ENCODE results near the gene MFN2.

DNA sequence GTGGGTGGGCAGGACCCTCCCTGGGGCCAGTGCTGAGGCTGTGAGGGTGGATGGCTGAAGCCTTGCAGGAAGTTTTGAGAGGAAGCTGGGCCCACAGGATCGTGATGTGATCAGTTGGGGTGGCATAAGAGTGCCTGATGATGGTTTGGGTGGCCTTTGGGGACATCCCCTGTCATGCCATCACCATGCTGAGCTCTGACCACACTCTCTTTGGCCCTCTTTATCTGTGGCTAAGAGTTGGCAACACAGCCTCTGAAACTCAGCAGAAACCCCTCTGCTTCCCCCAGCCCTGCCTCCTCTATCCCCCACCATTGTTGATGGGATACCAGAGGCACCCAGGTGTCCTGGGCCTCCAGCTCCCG lies 58.9 kb downstream of the MFN2 start:
- TF ChIP-seq, protein P1, sequence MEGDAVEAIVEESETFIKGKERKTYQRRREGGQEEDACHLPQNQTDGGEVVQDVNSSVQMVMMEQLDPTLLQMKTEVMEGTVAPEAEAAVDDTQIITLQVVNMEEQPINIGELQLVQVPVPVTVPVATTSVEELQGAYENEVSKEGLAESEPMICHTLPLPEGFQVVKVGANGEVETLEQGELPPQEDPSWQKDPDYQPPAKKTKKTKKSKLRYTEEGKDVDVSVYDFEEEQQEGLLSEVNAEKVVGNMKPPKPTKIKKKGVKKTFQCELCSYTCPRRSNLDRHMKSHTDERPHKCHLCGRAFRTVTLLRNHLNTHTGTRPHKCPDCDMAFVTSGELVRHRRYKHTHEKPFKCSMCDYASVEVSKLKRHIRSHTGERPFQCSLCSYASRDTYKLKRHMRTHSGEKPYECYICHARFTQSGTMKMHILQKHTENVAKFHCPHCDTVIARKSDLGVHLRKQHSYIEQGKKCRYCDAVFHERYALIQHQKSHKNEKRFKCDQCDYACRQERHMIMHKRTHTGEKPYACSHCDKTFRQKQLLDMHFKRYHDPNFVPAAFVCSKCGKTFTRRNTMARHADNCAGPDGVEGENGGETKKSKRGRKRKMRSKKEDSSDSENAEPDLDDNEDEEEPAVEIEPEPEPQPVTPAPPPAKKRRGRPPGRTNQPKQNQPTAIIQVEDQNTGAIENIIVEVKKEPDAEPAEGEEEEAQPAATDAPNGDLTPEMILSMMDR (IDR thresholded peaks at IDR 0.05): no peak
- TF ChIP-seq EZH2 (IDR thresholded peaks at IDR 0.05) (no peak), EZH2phosphoT487 (IDR thresholded peaks at IDR 0.05) (no peak)
